Activated T-helper 2 cell treated with anti-CD3 and anti-CD28 coated beads, Interferon-gamma antibody, Interleukin-2, Interleukin-4, amounts not matched to agents 10 μg/mL and 5 μg/mL and 100 μg/mL, durations not matched to agents 14 hours and 24 hours and 36 hours (primary cell): ENCODE measurements around the gene KLF11. TPM values are rescaled to one million over a fixed set of nuclear protein-coding genes. Genes with fewer than 3 reads are reported as not detected.

Source experiments
- DNase-seq: peaks from one replicate; pipeline ENCODE4 v3.0.0; 2021; ENCODE audit warnings: low spot score
- H3K27ac Mint-ChIP-seq: one replicate; pipeline ENCODE4 v1.8.0; 2021; ENCODE audit warnings: mixed read lengths
- H3K27me3 Mint-ChIP-seq: one replicate; pipeline ENCODE4 v1.8.0; 2021; ENCODE audit warnings: low read depth, mixed read lengths
- H3K36me3 Mint-ChIP-seq: one replicate; pipeline ENCODE4 v1.8.0; 2021; ENCODE audit warnings: low read depth, mixed read lengths
- H3K4me1 Mint-ChIP-seq: one replicate; pipeline ENCODE4 v1.8.0; 2021; ENCODE audit warnings: low read depth, mixed read lengths
- H3K4me3 Mint-ChIP-seq: one replicate; pipeline ENCODE4 v1.8.0; 2021; ENCODE audit warnings: low read depth, mild to moderate bottlenecking, moderate library complexity, mixed read lengths
- H3K9me3 Mint-ChIP-seq: one replicate; pipeline ENCODE4 v1.8.0; 2021; ENCODE audit warnings: mixed read lengths
- intact Hi-C: fragments of 100-400 bp; cut with micrococcal nuclease; formaldehyde crosslinking; loops from one replicate; pipeline ENCODE4 v1.15.1; 2023
- total RNA-seq: library from RNA; stranded (reverse); gene quantifications from 2 replicates; pipeline ENCODE4 v1.2.3, GENCODE V29; 2022

Gene KLF11
- total RNA-seq, 1 donor from 2014 or later = 7.9 TPM

GRCh38 chr2:10101491-10101890 is 58.1 kb downstream of the KLF11 start:
- H3K4me3 Mint-ChIP-seq = no peak overlapping the region
- intact Hi-C loops = no loop called here
- no peak overlapping the region for H3K27ac Mint-ChIP-seq
- peaks cover 15% of the 10 kb centered on the region for H3K27me3 Mint-ChIP-seq
- no peak for DNase-seq
- H3K4me1 Mint-ChIP-seq = peaks cover 2% of the 10 kb centered on the region
- H3K9me3 Mint-ChIP-seq = no peaks in the 10 kb centered on the region
- H3K36me3 Mint-ChIP-seq = no peaks in the 10 kb centered on the region

GRCh38 chr2:10103179-10103578 is 59.8 kb downstream of the KLF11 start:
- Mint-ChIP-seq H3K9me3 (no peaks in the 10 kb centered on the region), H3K27ac (no peak overlapping the region), H3K4me3 (no peak overlapping the region), H3K4me1 (no peaks in the 10 kb centered on the region), H3K27me3 (peaks cover 10% of the 10 kb centered on the region), H3K36me3 (no peaks in the 10 kb centered on the region)
- DNase-seq = no peak
- intact Hi-C loops = no loop called here

Other genes with a start within 250 kb of the KLF11 start
- 29.3 and 32.4 TPM in 2 replicates for gene TAF1B, start 200.1 kb upstream of the KLF11 start, total RNA-seq
- 0.90 and 1.4 TPM in 2 replicates for gene GRHL1, start 91.9 kb upstream of the KLF11 start, total RNA-seq
- 0.78 and 0.89 TPM in 2 replicates for gene CYS1, start 36.9 kb downstream of the KLF11 start, total RNA-seq
- gene RRM2, start 79.2 kb downstream of the KLF11 start, total RNA-seq = 374 TPM in 2 replicates